CD1c-positive myeloid dendritic cell (primary cell): ENCODE measurements around the gene LRTM2.

Source experiments
- DNase-seq: peaks from one replicate; pipeline ENCODE4 v3.0.0-alpha.2; 2016; ENCODE audit errors: extremely low spot score

The LRTM2 gene

GRCh38 chr12:1829306-1829900 is 9.0 kb downstream of the LRTM2 start:
- no peak for DNase-seq

- no peak for DNase-seq
Measured at GRCh38 chr12:1830401-1830845, 10.1 kb downstream of the LRTM2 start.

- peak; percentile 58 for DNase-seq
Measured at GRCh38 chr12:1830981-1831963, 10.9 kb downstream of the LRTM2 start.

- DNase-seq: no peak
Measured at GRCh38 chr12:1832801-1833595, 12.6 kb downstream of the LRTM2 start.

DNA sequence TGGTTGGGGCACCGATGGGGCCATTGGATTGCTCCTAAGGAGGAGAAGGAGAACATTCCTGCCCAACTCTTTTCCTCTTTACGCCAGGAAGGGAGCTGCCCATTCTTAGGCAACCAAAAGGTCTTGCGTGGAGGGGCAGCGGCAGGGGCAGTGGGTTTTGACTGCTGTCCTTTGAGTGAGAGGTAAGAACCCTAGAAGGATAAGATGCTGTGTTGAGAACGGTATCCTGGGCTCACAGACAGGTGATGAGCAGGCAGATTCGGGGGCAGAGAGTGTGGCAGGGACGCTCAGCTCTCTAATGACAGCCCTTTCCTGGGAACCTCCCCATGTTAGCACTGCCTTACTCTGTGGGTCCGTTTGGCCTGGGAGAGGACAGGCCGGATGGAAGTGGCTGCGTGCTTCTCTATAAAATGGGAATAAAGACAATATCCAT is 13.2 kb downstream of the LRTM2 start:
- no peak for DNase-seq

GRCh38 chr12:1834186-1834925 is 14.0 kb downstream of the LRTM2 start:
- DNase-seq: no peak

DNA sequence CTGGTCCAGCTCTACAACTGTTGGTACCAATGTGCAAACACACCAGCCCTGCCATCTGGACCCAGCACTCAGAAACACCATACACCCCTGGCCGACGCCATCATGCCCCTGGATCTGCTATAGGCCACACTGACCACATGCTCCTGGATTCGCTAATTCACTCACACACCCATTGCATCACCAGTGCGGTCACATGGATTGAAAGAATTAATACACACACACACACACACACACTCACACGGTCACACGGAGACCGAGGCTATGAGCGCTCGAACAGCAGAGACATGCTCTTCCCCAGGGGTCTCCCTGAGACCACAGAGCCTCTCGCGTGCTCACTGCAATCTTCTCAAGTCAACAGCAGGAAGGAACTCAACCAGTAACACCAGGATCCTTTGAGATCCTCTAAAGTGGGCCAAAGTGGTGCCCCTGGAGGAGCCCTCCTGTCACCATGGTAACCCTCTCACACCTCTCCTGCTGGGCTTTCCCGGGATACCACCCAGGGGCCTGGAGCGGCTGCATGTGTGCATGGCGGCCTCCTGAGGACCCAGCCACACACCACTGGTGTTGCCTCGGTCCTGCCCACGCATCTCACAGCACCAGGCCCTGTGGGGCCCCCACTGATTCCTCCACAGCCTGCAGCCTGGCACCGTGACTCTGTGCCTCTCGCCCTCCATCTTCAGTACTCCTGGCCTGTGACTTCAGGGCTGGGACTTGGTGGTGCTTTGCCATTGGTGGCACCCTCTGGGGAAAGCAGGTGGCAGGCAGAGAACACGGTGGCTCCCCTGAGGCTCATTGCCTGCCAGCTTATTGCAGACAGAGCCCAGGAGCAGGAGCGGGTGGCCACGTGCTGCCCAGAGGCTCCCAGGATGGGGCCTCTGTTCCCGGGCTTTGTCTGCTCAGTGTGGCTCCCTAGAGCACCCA is 15.1 kb downstream of the LRTM2 start:
- no peak for DNase-seq

DNA sequence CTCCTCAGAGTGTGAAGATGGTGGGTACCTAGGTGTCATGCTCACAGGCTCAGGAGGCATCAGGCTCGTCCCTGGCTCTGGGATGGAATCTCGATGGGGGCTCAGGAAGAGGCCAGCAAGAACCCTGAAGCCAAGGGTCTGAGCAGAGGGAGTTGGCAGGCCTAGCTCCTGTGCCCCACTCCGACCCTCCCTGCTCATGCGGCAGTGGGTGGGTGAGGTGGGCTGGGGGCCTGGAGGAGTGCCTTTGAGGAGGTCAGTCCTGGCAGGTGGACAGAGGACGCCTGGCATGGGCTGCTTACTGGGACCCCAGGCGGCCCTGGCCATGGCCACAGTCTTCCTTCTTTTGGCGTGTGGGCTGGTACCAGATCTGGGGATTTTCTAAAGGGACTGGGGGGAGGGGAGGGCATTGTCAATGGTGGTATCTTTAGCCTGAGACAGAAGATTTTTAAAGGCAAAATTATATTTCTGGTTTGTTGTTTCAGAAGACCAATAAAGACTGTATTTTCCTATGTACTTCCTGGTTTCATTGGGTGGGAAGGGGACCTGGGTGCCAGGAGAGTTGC is 16.0 kb downstream of the LRTM2 start:
- DNase-seq: no peak

DNA sequence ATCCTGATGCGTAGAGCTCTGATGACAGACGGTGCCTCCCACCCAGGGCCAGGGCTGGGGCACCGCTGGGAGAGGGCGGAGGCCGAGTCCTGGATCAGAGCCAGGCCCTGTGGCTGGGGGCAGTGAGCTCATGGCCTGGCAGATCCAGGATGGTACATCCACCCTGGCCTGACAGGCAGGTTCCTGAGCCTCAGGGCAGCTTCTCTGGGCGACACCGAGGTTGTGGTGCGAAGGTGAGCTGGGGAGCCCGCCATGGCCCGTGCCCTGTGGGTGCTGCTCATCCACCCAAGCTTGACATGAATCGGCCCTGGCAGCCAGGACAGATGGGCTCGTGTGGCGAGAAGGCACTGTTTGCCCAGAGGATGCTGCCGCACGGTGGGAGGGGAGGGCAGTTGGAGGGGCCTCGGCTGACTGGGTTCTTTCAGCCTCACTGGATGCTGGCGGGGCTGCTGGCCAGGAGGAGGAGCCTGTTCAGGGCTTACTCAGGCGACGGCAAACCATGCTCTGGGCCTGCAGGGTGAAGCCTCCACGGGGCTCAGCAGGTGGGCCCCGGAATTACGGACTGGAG is 16.6 kb downstream of the LRTM2 start:
- no peak for DNase-seq

GRCh38 chr12:1837541-1838204 is 17.3 kb downstream of the LRTM2 start:
- DNase-seq: no peak

GRCh38 chr12:1838205-1838993 is 18.0 kb downstream of the LRTM2 start:
- DNase-seq: no peak

DNA sequence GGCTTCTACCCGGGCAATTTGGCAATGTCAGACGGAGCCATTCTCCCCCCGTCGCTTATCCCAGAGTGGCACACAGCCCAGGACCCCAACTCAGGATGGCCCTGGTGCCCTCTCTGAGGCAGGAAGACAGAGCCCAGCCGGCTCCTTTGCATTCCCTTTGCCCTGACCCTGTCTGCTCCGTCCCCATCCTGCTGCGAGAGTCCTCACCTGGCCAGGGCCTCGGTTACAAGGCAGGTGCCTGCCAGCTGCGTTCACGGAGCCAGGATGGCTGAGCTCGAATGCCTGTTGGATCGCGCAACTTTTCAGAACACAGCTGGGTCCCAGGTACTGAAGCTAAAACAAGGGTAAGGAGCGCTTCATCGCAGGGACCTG is 18.6 kb downstream of the LRTM2 start:
- DNase-seq: no peak

DNA sequence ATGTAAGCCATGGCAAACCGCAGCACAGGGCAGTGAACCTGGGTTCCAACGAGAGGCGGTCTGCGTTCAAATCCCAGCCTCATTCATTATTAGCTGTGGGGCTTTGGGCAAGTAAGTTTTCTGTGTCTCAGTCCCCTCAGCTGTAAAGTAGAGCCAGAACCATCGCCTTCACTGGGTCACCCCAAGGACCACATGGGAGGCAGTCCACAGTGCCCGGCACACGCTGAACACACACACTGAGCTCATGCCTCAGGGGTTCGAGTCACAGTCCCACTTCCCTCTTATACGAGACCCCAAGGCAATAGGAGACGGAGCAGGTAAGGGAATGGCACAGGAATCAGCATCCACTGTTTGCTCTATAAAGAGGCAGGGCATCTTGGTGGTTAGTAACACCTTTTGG is 19.1 kb downstream of the LRTM2 start:
- DNase-seq: no peak

GRCh38 chr12:1839956-1840951 is 19.9 kb downstream of the LRTM2 start:
- DNase-seq: no peak

DNA sequence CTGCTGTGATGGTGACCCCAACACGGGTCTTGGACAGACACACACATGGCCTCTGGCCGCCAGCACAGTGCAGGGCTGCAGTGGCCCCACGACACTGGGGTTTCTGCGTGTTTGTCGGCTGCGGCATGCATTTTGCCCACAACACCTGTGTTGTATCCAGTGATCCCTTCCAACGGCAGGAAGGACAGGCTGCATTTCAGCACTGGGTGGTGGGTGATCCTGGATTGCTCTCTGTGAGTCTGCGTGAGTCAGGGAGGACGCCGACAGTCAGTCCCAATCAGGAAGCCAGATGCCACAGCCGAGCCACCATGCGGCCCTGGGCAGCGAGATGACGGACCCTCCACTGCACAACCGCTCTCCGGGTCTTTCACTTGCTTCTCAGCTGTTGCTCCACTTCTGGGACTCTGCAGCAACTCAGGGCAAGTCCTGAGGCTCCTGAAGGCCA is 20.6 kb downstream of the LRTM2 start:
- DNase-seq: no peak

DNA sequence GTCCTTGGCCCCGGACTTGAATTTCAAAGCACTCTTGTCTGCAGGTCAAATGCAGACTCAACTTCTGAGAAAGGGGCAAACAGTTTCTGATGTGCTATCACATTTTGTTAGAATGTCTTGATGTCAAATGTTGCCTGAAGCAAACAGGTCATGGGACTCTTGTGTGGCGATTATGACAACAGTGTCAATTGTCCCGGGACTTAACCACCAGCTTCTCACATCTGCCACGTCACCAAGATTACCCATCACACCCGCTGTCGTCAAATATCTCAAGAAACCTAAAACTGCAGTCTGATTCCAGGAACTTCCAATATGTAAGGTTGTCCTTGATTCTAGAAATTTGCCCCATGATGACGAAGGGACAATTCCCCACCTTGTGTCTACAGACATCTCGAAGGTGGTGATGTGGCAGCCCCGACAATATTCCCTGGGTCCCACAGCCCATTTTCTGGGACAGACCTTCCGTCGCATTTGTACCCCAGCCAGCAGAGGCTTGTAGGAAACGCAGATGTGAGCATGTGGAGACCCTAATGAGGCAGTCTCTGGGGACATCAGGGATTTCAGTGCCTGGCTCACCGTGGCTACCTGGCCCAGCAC is 21.3 kb downstream of the LRTM2 start:
- DNase-seq: peak; percentile 74
